NT2/D1 (cell line): ENCODE measurements around the gene HNRNPK.

Experiments
- SUZ12 ChIP-seq: IDR thresholded peaks from 2 replicates; pipeline ENCODE4 v1.6.1; 2011; ENCODE audit not compliant: insufficient read length, insufficient read depth; ENCODE audit errors: extremely low read depth
- YY1 ChIP-seq: IDR thresholded peaks from 2 replicates; pipeline ENCODE4 v1.6.1; 2011; ENCODE audit not compliant: insufficient read length, insufficient read depth
- ZNF274 ChIP-seq: IDR thresholded peaks from 2 replicates; pipeline ENCODE4 v1.6.1; 2011; ENCODE audit warnings: mild to moderate bottlenecking, low read depth, low read length

- TF ChIP-seq ZNF274 (no peak), YY1 (no peak), SUZ12 (no peak)
These were observed 2.8 kb downstream of the HNRNPK start for GRCh38 chr9:83977196-83977595.
